BLaER1 treated with 17β-estradiol and CSF1 and Interleukin-3, amounts not matched to agents 10 nM and 100 nM (cell line): Measurements from ENCODE around the gene NONO.
"Not testable (repeated sequence)": the region's sequence is repeated elsewhere in the genome, so short reads cannot be mapped to it uniquely, and the experiment has no call there.

Source experiments
- H3K27ac ChIP-seq, 11 experiments: shearing (Covaris generic); formaldehyde crosslinking; 2 replicates each; pipeline ENCODE4 v1.8.1; 2022
- H3K27me3 ChIP-seq, 11 experiments: shearing (Covaris generic); formaldehyde crosslinking; 2 replicates each; pipeline ENCODE4 v1.8.1; 2022
- H3K36me3 ChIP-seq, 11 experiments: shearing (Covaris generic); formaldehyde crosslinking; 2 replicates each; pipeline ENCODE4 v1.8.1; 2022
- H3K4me1 ChIP-seq, 10 experiments: shearing (Covaris generic); formaldehyde crosslinking; 2 replicates each; pipeline ENCODE4 v1.8.1; 2022
- H3K4me2 ChIP-seq, 11 experiments: shearing (Covaris generic); formaldehyde crosslinking; 2 replicates each; pipeline ENCODE4 v1.8.1; 2022
- H3K4me3 ChIP-seq, 10 experiments: shearing (Covaris generic); formaldehyde crosslinking; 2 replicates each; pipeline ENCODE4 v1.8.1; 2022
- H3K9ac ChIP-seq, 11 experiments: shearing (Covaris generic); formaldehyde crosslinking; 2 replicates each; pipeline ENCODE4 v1.8.1; 2022
- H3K9me3 ChIP-seq, 11 experiments: shearing (Covaris generic); formaldehyde crosslinking; replicated peaks in 1 of 11; 2 replicates each; pipeline ENCODE4 v1.8.1; 2022
- H4K20me1 ChIP-seq, 11 experiments: shearing (Covaris generic); formaldehyde crosslinking; 2 replicates each; pipeline ENCODE4 v1.8.1; 2022
- Cebpa-rat ChIP-seq, 11 experiments: shearing (Covaris generic); IDR thresholded peaks; 2 replicates each; pipeline ENCODE4 v1.8.1; 2022

The NONO gene

DNA sequence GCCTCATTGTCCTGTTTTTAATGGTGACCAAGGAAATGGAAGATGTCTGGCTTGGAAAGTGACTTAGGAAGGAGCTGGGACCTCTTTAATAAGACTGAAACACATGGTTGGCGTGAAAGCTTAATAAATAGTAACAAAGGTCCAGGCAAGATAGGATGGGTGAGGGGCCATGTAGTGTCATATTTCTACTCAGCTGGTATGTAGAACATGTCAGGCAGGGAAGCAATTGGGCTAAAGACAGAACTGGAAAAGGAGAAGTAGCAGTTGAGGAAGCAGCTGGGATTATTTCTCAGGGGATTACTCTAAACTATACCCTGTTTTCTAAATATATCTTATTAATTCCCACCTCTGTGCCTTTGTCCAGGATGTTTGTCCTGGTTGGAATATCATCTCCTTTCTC lies 36.7 kb downstream of the NONO start:
- no peak for TF ChIP-seq Cebpa-rat (IDR thresholded peaks at IDR 0.05)
- Histone ChIP-seq H3K27ac (peak overlapping the region in 9 of 11 experiments; percentile 16 to 77 (median 63); a peak in 15 of 22 replicates), H4K20me1 (no peaks in the 10 kb centered on the region), H3K4me1 (peaks cover 5 to 13% (median 8%) of the 10 kb centered on the region in 10 experiments; a peak in 11 of 20 replicates), H3K27me3 (peaks cover 0 to 30% (median 14%) of the 10 kb centered on the region in 11 experiments; a peak in 12 of 22 replicates), H3K4me2 (peak overlapping the region in 8 of 11 experiments; percentile 8 to 56 (median 40); a peak in 14 of 22 replicates), H3K4me3 (no peak overlapping the region), H3K9ac (peak overlapping the region in 4 of 11 experiments; percentile 16 to 55 (median 36); a peak in 4 of 22 replicates), H3K36me3 (peaks cover 0 to 55% (median 32%) of the 10 kb centered on the region in 11 experiments; a peak in 19 of 22 replicates), H3K9me3 (peaks cover 8 to 21% (median 19%) of the 10 kb centered on the region in 11 experiments; a peak in 21 of 22 replicates)

DNA sequence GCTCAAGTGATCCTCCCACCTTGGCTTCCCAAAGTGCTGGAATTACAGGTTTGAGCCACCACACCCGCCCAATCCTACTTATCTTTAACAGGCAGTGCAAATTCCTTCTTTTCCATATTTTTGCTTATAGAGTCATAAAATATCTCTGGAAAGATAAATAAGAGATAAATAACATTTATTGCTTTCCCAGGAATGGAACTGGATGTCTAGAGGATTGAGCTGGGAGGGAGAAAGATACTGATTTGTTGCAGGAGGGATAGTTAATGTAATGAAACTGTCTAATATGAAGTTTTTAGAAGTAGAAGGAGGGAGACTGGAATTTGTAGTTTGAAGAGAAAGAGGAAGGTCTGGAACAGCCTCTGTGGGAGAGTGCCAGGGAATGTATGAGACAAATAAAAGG lies 38.3 kb downstream of the NONO start:
- peaks cover 7 to 58% (median 37%) of the 10 kb centered on the region in 11 experiments for H3K36me3 ChIP-seq
- no peak for TF ChIP-seq Cebpa-rat (IDR thresholded peaks at IDR 0.05)
- no peak overlapping the region for H3K4me3 ChIP-seq
- H3K4me1 ChIP-seq: peaks cover 3 to 13% (median 8%) of the 10 kb centered on the region in 10 experiments; a peak in 11 of 20 replicates
- H3K4me2 ChIP-seq: no peak overlapping the region
- no peak overlapping the region for H3K9ac ChIP-seq
- H3K27ac ChIP-seq: no peak overlapping the region
- H3K9me3 ChIP-seq: peaks cover 22 to 37% (median 35%) of the 10 kb centered on the region in 11 experiments
- peaks cover 0 to 18% (median 10%) of the 10 kb centered on the region in 11 experiments; a peak in 10 of 22 replicates for H3K27me3 ChIP-seq
- H4K20me1 ChIP-seq: no peaks in the 10 kb centered on the region

DNA sequence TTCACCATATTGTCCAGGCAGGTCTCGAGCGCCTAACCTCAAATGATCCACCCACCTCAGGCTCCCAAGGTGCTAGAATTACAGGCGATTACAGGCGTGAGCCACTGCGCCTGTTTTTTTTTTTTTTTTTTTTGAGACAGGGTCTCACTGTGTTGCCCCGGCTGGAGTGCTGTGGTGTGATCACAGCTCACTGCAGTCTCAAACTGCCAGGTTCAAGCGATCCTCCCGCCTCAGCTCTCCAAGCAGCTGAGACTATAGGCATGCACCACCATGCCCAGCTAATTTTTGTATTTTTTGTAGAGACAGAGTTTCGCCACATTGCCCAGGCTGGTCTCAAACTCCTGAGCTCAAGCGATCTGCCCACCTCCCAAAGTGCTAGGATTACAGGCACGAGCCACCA lies 41.0 kb downstream of the NONO start:
- not testable (repeated sequence) for H3K9ac ChIP-seq, H3K4me2 ChIP-seq, H3K4me3 ChIP-seq, H4K20me1 ChIP-seq, H3K27ac ChIP-seq
- Histone ChIP-seq H3K27me3 (peaks cover 0 to 19% (median 10%) of the 10 kb centered on the region in 11 experiments; a peak in 10 of 22 replicates), H3K9me3 (peaks cover 28 to 50% (median 43%) of the 10 kb centered on the region in 11 experiments), H3K4me1 (peaks cover 3 to 13% (median 8%) of the 10 kb centered on the region in 10 experiments; a peak in 11 of 20 replicates), H3K36me3 (peaks cover 12 to 58% (median 37%) of the 10 kb centered on the region in 11 experiments)

DNA sequence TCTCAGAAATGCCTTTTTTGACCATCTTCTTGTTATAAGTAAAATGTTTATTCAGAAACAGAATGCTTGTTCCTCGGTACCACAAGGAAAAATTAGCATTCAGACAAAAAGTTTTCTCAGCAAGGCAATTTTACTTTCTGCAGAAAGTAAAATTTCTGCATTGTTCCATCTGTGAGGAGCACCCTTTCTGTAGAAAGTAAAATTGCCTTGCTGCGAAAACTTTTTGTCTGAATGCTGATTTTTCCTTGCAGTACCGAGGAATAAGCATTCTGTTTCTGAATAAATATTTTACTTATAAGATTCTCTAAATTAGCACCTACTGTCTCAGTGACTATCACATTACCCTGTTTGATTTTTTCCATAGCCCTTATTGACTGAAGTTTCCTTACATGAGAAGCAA lies 43.0 kb downstream of the NONO start:
- Histone ChIP-seq H3K4me3 (no peak overlapping the region), H3K36me3 (peaks cover 12 to 62% (median 40%) of the 10 kb centered on the region in 11 experiments), H3K4me1 (no peaks in the 10 kb centered on the region), H3K27me3 (peaks cover 0 to 19% (median 10%) of the 10 kb centered on the region in 11 experiments; a peak in 11 of 22 replicates), H4K20me1 (no peaks in the 10 kb centered on the region), H3K4me2 (no peak overlapping the region), H3K27ac (no peak overlapping the region), H3K9ac (no peak overlapping the region), H3K9me3 (peaks cover 28 to 50% (median 43%) of the 10 kb centered on the region in 11 experiments)
- TF ChIP-seq Cebpa-rat (IDR thresholded peaks at IDR 0.05): no peak

DNA sequence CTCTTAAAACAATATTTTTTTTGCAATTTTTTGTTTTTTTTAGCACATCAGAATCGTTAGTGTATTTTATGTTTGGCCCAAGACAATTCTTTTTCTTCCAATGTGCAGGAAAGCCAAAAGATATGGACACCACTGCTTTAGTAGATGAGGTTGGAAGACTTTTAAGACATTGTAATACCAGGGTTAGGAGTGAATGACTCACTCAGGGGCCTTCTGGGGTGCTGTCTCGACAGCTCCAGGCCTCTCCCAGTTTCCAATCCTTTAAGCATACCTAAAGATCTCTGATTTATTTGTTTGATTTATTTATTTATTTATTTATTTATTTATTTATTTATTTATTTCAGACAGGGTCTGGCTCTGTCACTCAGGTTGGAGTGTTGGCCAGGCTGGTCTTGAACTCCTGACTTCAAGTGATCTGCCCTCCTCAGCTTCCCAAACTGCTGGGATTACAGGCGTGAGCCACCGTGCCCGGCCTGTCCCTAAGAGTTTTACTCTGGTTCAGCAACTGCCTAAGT lies 65.8 kb downstream of the NONO start:
- not testable (repeated sequence) for H3K4me2 ChIP-seq, H3K9me3 ChIP-seq, H3K27ac ChIP-seq, H4K20me1 ChIP-seq, H3K4me3 ChIP-seq, H3K4me1 ChIP-seq, H3K9ac ChIP-seq
- peaks cover 0 to 11% (median 0%) of the 10 kb centered on the region in 11 experiments; a peak in 3 of 22 replicates for H3K36me3 ChIP-seq
- peaks cover 4 to 25% (median 13%) of the 10 kb centered on the region in 11 experiments; a peak in 14 of 22 replicates for H3K27me3 ChIP-seq

DNA sequence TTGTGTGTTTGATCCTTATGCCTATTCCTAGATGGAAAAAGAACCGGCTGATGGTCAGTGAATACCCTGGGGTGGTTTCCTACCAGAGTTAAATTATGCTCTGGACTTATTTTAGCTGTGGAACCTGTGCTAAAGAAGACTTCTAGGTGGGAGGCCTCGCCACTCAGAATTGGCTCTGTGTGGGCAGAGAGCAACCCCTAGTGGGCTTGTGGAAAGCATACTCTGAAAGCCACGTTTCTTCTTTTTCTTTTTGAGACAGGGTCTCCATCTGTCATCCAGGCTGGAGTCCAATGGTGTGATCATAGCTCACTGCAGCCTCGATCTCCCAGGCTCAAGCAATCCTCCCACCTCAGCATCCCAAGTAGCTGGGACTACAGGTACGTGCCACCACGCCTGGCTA lies 66.4 kb downstream of the NONO start:
- not testable (repeated sequence) for H3K4me3 ChIP-seq, H3K4me2 ChIP-seq, H3K27ac ChIP-seq, H3K9ac ChIP-seq, H4K20me1 ChIP-seq, H3K9me3 ChIP-seq, H3K4me1 ChIP-seq
- H3K27me3 ChIP-seq: peaks cover 4 to 27% (median 15%) of the 10 kb centered on the region in 11 experiments; a peak in 14 of 22 replicates
- peaks cover 0 to 10% (median 0%) of the 10 kb centered on the region in 11 experiments; a peak in 3 of 22 replicates for H3K36me3 ChIP-seq
